Erythroblast (primary cell): Measurements from ENCODE around the gene NSD2.

Experiments used
- GATA1 ChIP-seq: IDR thresholded peaks from 2 replicates; pipeline ENCODE4 v1.6.1; 2011; ENCODE audit warnings: low read depth, mild to moderate bottlenecking, control low read depth, low read length, moderate library complexity
- POLR2A ChIP-seq: IDR thresholded peaks from 2 replicates; pipeline ENCODE4 v1.6.1; 2011; ENCODE audit warnings: mild to moderate bottlenecking, low read length

GRCh38 chr4:2006956-2007653, 135.9 kb downstream of the NSD2 start:
- TF ChIP-seq POLR2A (no peak), GATA1 (no peak)
